ENCODE results near the gene RDX.
"Not testable (repeated sequence)": the region's sequence is repeated elsewhere in the genome, so short reads cannot be mapped to it uniquely, and the experiment has no call there.

The RDX gene

GRCh38 chr11:110208678-110209312, 87.6 kb downstream of the RDX start:
- in situ Hi-C loops (cut with HindIII; ENCODE audit: low sequenced_read_pairs): not testable (repeated sequence)

GRCh38 chr11:110207123-110207522, 89.3 kb downstream of the RDX start:
- in situ Hi-C loops (cut with HindIII; ENCODE audit: low sequenced_read_pairs): no loop called here

- in situ Hi-C loops (cut with HindIII; ENCODE audit: low sequenced_read_pairs): no loop called here
Observed at GRCh38 chr11:110200836-110201235, 95.6 kb downstream of the RDX start.

GRCh38 chr11:110200241-110200640, 96.2 kb downstream of the RDX start:
- in situ Hi-C loops (cut with HindIII; ENCODE audit: low sequenced_read_pairs): no loop called here

- in situ Hi-C loops (cut with HindIII; ENCODE audit: low sequenced_read_pairs): loop anchor here (5.0 kb wide), 2 partner anchors 53 to 102 kb away; no protein-coding TSS in a partner anchor
Observed at GRCh38 chr11:110199184-110199981, 97.0 kb downstream of the RDX start.

- in situ Hi-C loops (cut with HindIII; ENCODE audit: low sequenced_read_pairs): loop anchor here (5.0 kb wide), 2 partner anchors 54 to 101 kb away; no protein-coding TSS in a partner anchor
Observed at GRCh38 chr11:110198031-110198729, 98.2 kb downstream of the RDX start.

- in situ Hi-C loops (cut with HindIII; ENCODE audit: low sequenced_read_pairs): loop anchor here (5.0 kb wide), 2 partner anchors 55 to 100 kb away; no protein-coding TSS in a partner anchor
Observed at GRCh38 chr11:110196884-110197420, 99.5 kb downstream of the RDX start.

- in situ Hi-C loops (cut with HindIII; ENCODE audit: low sequenced_read_pairs): loop anchor here (5.0 kb wide), 2 partner anchors 56 to 99 kb away; no protein-coding TSS in a partner anchor
Observed at GRCh38 chr11:110196241-110196754, 100.1 kb downstream of the RDX start.

GRCh38 chr11:110194211-110194766, 102.1 kb downstream of the RDX start:
- in situ Hi-C loops (cut with HindIII; ENCODE audit: low sequenced_read_pairs): not testable (repeated sequence)

- in situ Hi-C loops (cut with HindIII; ENCODE audit: low sequenced_read_pairs): not testable (repeated sequence)
Observed at GRCh38 chr11:110192604-110193282, 103.7 kb downstream of the RDX start.

- in situ Hi-C loops (cut with HindIII; ENCODE audit: low sequenced_read_pairs): no loop called here
Observed at GRCh38 chr11:110190885-110191284, 105.5 kb downstream of the RDX start.

GRCh38 chr11:110187731-110188130, 108.7 kb downstream of the RDX start:
- in situ Hi-C loops (cut with HindIII; ENCODE audit: low sequenced_read_pairs): no loop called here

GRCh38 chr11:110186867-110187266, 109.5 kb downstream of the RDX start:
- in situ Hi-C loops (cut with HindIII; ENCODE audit: low sequenced_read_pairs): no loop called here

- in situ Hi-C loops (cut with HindIII; ENCODE audit: low sequenced_read_pairs): no loop called here
Observed at GRCh38 chr11:110186456-110186855, 110.0 kb downstream of the RDX start.

- in situ Hi-C loops (cut with HindIII; ENCODE audit: low sequenced_read_pairs): no loop called here
Observed at GRCh38 chr11:110185599-110185998, 110.8 kb downstream of the RDX start.

GRCh38 chr11:110185121-110185591, 111.3 kb downstream of the RDX start:
- in situ Hi-C loops (cut with HindIII; ENCODE audit: low sequenced_read_pairs): no loop called here

- in situ Hi-C loops (cut with HindIII; ENCODE audit: low sequenced_read_pairs): no loop called here
Observed at GRCh38 chr11:110184456-110184855, 112.0 kb downstream of the RDX start.

- in situ Hi-C loops (cut with HindIII; ENCODE audit: low sequenced_read_pairs): no loop called here
Observed at GRCh38 chr11:110182886-110183285, 113.5 kb downstream of the RDX start.

- in situ Hi-C loops (cut with HindIII; ENCODE audit: low sequenced_read_pairs): no loop called here
Observed at GRCh38 chr11:110179064-110179463, 117.3 kb downstream of the RDX start.

GRCh38 chr11:110177086-110177456, 119.3 kb downstream of the RDX start:
- in situ Hi-C loops (cut with HindIII; ENCODE audit: low sequenced_read_pairs): no loop called here
